ENCODE results near the gene GLG1.

Gene GLG1

DNA sequence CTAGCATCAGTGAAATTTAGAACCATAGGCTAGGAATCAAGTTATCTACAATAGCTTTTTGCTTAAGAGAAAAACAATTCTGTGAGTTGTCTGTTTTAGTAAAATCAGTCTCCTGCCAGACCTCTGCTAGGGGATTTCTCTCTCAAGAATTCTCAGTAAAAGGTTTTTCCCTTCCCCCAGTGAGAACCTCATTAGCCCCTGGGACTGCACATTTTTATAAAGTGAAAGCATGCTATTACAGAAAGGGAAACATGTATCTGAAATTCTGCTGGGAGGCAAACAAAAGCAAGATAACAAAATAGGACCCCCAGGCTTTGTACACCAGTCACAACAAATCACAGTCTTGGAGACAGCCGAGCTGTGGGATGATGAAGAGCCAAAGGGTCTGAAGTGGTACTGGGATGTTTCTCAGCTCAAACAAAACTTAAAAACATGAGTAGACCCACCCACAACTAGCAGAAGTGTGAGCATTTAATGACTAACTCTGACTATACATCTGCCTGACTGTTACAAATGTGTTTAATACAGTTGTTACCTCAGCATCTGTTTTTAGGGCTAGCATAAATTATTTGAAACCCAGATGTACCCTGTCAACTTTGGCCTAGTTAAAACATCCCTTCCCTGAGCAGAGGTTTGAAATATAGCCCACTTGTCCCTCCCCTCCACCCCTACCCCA lies 20.0 kb upstream of the GLG1 start:
- no peak for DNase-seq (ENCODE audit: low read depth)

DNA sequence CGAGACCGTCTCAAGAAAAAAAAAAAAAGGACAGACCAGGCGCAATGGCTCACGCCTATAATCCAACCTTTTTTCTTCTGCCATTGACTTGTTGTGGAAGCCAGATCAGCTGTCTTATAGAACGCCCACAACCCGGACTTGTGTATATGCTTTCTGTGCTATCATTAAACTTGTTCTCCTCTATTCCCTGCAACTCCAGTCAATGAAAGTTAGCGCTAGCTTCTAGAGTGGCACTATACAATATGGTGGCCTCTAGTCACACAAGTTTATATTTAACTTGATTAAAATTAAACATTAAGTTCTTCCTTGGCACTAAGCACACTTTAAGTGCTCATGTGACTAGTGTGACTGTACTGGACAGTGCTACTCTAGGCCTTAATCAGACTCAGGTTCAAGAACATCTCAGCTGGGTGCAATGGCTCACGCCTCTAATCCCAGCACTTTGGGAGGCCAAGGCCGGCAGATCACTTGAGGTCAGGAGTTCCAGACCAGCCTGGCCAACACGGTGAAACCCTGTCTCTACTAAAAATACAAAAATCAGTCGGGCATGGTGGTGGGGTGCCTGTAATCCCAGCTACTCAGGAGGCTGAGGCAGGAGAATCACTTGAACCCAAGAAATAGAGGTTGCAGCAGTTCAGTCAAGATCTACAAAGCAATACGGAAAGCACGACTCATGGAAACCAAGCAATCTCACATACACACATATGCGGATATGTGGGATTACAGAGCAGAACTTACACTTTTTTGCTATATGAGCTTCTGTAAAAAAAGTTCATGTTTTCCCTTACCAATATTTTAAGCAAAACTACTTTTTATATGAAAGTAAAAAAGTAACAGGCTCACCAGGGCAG lies 18.8 kb upstream of the GLG1 start:
- TF ChIP-seq, protein P1, sequence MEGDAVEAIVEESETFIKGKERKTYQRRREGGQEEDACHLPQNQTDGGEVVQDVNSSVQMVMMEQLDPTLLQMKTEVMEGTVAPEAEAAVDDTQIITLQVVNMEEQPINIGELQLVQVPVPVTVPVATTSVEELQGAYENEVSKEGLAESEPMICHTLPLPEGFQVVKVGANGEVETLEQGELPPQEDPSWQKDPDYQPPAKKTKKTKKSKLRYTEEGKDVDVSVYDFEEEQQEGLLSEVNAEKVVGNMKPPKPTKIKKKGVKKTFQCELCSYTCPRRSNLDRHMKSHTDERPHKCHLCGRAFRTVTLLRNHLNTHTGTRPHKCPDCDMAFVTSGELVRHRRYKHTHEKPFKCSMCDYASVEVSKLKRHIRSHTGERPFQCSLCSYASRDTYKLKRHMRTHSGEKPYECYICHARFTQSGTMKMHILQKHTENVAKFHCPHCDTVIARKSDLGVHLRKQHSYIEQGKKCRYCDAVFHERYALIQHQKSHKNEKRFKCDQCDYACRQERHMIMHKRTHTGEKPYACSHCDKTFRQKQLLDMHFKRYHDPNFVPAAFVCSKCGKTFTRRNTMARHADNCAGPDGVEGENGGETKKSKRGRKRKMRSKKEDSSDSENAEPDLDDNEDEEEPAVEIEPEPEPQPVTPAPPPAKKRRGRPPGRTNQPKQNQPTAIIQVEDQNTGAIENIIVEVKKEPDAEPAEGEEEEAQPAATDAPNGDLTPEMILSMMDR (IDR thresholded peaks at IDR 0.05; ENCODE audit: low read depth, low read length, missing control alignments): no peak
- DNase-seq (ENCODE audit: low read depth): no peak
- no peak overlapping the region for H3K4me3 ChIP-seq (ENCODE audit: low read depth, low read length)

More for the DNA sequence above, 20.0 kb upstream of the GLG1 start:
- TF ChIP-seq, protein P1 (IDR thresholded peaks at IDR 0.05; ENCODE audit: low read depth, low read length, missing control alignments): no peak
- H3K4me3 ChIP-seq (ENCODE audit: low read depth, low read length): no peak overlapping the region

- TF ChIP-seq, protein P1 (IDR thresholded peaks at IDR 0.05; ENCODE audit: low read depth, low read length, missing control alignments): no peak
- no peak overlapping the region for H3K4me3 ChIP-seq (ENCODE audit: low read depth, low read length)
- no peak for DNase-seq (ENCODE audit: low read depth)
These were observed 16.9 kb upstream of the GLG1 start for GRCh38 chr16:74623839-74624235.

GRCh38 chr16:74623214-74623838 lies 16.4 kb upstream of the GLG1 start:
- DNase-seq (ENCODE audit: low read depth): no peak
- H3K4me3 ChIP-seq (ENCODE audit: low read depth, low read length): no peak overlapping the region
- TF ChIP-seq, protein P1 (IDR thresholded peaks at IDR 0.05; ENCODE audit: low read depth, low read length, missing control alignments): peak; percentile 49

DNA sequence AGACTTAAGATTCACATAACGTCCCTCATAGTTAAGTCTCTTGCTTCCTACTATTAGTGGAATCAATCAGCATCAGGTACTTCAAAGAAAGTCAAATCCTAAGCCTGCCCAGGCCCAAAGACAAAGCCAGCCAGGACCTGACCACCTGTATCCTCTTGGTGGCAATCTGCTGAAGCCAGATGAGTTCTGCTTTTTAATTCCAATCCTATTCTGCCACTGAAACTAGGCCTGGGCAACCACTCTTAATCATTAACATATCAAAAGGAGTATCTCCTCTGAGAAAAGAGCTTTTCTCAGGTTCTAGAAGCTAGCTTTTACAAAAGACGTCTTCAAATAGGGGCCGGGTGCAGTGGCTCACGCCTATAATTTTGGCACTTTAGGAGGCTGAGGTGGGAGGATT lies 15.1 kb upstream of the GLG1 start:
- no peak overlapping the region for H3K4me3 ChIP-seq (ENCODE audit: low read depth, low read length)
- DNase-seq (ENCODE audit: low read depth): no peak
- TF ChIP-seq, protein P1 (IDR thresholded peaks at IDR 0.05; ENCODE audit: low read depth, low read length, missing control alignments): no peak

DNA sequence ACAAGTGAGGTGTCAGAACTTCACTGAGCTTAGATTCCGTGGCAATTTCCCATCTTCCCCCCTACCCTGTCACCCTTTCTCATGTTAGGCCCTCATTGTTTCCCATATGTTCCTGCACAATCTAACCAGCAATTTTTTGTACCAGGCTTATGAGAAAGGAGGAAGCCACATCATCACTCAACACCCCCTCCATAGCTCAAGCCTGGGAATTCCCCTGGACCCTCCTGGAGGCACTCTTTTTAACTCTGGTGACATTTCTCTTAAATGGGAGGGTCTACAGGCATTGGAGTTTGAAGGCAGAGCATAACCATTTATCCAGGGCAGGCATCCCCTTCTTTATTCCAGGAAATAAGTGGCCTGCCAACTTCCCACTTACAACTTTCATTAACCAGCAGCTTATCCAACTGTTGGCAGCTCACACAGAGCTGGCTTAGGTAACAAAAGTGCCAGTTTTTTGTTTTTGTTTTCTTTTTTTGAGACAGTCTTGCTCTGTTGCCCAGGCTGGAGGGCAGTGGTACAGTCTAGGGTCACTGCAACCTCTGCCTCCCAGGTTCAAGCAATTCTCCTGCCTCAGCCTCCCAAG lies 10.4 kb upstream of the GLG1 start:
- TF ChIP-seq, protein P1 (IDR thresholded peaks at IDR 0.05; ENCODE audit: low read depth, low read length, missing control alignments): no peak
- no peak for DNase-seq (ENCODE audit: low read depth)
- no peak overlapping the region for H3K4me3 ChIP-seq (ENCODE audit: low read depth, low read length)

All from GM12864 (cell line).